GM21786 (cell line): ENCODE measurements around the gene PRDM16.

ENCODE experiments used
- ATAC-seq: cut with Tn5 transposase; IDR thresholded peaks from one replicate; pipeline ENCODE4 v1.9.1; 2021; ENCODE audit not compliant: unreplicated experiment

The PRDM16 gene

GRCh38 chr1:3250624-3251023, 181.6 kb downstream of the PRDM16 start:
- no peak for ATAC-seq

DNA sequence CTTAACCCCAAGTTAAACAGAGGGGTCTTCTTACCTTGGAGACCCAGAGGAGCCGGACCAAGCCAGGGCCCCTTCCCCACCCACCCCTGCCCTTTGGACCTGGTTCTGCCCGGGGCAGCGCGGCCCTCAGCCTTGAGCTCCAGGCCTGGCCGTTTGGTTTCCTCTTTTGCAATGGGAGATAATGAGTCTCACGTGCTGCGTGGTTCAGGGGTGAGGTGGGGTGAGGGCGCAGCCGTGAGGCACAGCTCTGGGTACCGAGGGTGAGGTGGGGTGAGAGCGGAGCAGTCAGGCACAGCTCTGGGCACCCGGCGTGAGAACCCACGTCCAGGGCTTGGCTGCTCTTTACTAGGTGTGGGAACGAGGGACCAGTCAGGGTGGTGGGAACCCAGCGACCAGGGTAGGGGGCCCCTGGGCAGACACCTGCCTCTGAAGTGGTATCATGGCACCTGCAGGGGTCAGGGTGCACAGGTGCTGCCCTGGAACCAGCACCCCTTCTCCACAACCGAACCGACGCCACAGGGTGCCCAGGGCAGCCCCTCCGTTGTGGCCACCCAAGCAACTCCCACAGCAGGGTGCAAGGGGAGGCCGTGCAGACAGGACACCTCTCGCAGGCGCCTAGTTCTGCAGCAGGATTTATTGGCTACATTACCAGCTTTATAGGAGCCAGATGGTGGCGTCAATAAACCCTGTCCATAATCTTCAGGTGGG, 182.2 kb downstream of the PRDM16 start:
- ATAC-seq: no peak

DNA sequence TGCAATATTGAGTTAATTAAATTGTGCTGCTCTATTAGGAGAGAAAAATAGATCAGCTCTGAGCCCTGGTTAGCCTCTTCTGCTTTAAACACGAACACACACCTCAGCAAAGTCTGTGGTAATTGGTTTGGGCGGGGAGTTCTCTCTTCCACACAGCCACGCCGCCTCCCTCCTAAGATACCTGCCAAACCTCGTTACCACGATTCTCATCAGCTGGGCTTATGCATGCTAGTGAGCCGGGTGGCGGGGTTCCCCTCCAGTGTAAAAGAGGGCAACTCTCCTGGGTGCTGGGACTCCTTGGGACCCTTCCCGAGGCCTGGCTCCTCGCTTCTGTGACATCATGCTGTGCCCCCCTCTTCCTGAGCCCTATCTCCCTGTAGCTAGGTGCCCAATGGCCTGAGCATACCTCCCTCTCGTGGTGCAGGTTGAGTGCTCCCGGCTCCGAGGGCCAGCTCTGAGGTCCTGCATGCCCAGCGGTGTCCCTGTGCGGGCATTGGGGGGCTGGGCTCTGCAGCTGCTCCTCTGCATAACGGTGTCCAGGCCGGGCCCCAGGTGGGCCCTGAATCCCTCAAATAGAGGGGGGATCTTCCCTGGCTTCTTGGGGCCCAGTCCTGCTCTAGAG, 182.9 kb downstream of the PRDM16 start:
- ATAC-seq: no peak

DNA sequence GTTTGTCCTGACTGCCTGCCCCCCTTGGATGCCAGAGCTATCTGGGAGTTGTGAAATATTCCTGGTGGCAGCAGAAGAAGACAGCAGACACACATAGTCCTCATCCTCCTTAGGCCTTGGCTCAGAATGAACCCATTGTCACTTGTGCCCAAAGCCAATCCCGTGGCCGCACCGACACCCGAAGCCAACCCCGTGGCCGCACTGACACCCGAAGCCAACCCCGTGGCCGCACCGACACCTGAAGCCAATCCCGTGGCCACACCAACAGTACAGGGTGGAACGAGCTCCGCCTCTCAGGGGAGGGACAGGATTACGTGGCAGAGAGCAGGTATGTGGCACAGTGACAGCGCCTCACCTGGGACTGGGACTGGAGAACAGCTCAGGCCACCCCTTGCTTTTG, 186.7 kb downstream of the PRDM16 start:
- no peak for ATAC-seq

- no peak for ATAC-seq
These were observed 188.8 kb downstream of the PRDM16 start for GRCh38 chr1:3257788-3258187.

- no peak for ATAC-seq
These were observed 189.5 kb downstream of the PRDM16 start for GRCh38 chr1:3258386-3259003.

DNA sequence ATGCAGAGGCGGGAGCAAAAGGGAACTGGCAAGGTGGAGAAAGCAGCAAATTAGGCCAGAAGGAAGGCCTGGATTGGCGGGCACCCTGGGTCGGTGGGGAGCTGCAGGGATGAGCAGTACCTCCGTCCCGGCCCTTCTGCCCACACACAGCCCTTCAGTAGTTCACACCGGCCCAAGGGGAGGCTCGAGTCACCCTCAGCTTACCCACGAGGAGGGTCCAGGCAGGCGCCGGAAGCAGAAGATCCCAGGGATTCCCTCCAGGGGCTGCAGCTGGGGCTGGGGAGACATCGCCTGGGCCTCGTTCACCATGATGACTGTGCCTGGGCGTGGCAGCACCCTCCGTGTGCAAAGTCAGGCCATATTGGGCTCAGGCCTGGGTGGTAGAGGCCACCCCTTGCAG, 190.0 kb downstream of the PRDM16 start:
- ATAC-seq: no peak

- ATAC-seq: no peak
These were observed 192.3 kb downstream of the PRDM16 start for GRCh38 chr1:3261007-3261968.

GRCh38 chr1:3261969-3262579, 193.1 kb downstream of the PRDM16 start:
- no peak for ATAC-seq

GRCh38 chr1:3262681-3263286, 193.8 kb downstream of the PRDM16 start:
- ATAC-seq: no peak

GRCh38 chr1:3263790-3264189, 194.8 kb downstream of the PRDM16 start:
- ATAC-seq: no peak

GRCh38 chr1:3264456-3264855, 195.5 kb downstream of the PRDM16 start:
- ATAC-seq: no peak

DNA sequence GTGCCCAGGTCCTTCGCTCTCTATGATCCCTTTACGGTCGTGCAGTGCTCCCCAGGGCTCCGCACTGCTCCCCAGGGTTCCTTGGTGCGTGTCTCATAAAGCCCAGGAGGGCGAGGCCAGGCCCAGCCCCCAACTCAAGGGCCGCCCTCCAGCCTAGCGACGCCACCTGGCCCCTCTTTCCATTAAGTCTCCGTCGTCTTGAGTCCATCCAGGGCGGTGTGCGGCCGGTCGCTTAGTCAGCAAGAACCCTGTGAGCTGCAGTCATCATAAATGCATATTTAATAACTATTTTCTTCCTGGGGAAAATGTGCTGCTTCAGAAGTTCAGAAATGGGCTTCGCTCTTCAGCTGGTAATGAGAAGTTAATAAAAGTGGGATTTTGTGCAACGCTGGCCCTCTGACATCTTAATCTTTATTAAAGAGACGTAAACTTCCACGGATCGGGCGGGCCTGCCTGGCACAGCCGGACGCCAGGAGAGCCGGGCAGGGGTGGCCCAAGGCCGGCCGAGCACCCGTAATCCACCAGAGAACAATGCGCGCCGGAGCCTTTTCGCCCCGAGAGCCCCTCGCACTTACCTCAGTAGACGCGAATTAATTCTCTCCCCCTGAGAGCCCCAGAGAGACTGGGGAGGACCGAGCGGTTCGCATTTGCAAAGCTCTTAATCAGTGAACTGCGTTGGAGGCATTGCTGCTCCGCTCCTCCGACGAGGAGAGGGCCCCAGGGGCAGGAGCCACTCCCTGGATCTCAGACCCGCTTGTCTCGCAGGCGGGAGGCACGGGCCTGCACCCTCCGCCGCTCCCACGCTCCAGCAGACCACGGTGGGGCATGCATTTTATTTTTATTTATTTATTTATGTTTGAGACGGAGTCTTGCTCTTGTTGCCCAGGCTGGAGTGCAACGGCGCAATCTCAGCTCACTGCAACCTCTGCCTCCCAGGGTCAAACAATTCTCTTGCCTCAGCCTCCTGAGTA, 197.1 kb downstream of the PRDM16 start:
- ATAC-seq: no peak

DNA sequence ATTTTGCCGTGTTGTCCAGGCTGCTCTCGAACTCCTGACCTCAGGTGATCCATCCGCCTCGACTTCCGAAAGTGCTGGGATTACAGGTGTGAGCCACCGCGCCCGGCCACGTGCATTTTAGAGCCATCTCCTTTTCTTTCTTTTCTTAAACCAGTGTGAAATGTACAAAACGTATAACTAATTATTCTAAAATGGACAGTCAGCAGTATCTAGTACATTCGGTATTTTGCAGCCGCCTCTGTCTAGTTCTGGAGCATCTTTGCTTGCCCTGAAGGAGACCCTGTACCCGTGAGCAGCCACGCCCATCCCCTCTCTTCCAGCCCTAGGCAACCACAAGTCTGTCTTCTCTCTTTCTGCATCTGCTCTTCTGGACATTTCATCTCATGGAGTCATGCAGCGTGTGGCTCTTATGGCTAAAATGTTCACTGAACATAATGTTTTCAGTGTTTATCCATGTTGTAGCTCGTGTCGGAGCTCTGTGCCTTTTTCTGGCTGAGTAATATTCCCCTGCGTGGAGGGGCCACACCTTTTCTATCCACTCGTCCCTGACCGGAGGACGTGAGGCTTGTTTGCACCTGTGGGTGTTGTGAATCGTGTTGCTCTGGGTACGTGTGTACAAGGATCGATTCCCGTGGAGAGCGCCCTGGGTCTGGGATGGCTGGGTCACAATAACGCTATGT, 198.0 kb downstream of the PRDM16 start:
- no peak for ATAC-seq

DNA sequence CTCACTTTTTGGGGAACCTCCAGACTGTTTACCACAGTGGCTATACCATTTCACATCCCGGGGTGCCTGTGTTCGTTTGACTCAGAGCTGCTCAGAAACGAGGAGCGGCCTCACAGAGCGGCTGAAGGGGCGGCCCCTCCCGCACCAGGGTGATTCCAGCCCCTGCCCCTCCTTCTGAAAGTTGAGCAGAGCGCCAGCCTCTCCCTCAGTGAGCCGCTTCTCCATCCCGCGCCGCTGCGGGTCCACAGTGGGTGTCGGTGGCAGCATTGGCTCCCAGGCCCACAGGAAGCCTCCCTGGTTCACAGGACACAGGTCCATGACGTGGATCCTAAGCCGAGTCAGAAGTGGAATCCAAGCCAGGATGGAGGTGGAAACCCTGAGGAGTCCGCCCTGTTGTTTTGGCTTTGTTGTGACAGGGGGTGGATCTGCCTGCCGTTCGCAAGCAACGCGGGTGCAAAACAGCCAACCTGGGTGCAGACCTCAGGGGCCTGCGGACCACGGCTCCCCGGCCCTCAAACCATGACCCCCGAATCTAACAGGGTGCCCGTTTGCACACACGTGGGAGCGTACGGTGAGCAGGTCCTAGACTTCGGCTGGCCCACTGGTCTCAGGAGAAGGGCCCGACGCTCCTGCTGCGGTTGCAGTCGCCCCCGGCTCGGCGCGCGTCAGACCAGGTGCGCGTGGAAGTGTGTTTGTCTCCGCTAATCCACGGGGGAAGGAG, 198.7 kb downstream of the PRDM16 start:
- ATAC-seq: no peak

GRCh38 chr1:3268281-3268680, 199.3 kb downstream of the PRDM16 start:
- ATAC-seq: no peak

GRCh38 chr1:3270403-3271245, 201.6 kb downstream of the PRDM16 start:
- ATAC-seq: no peak
